ENCODE measurements around the gene SSBP4.

- TF ChIP-seq CTCF (IDR thresholded peaks at IDR 0.05) = no peak
- TF ChIP-seq ZFX (IDR thresholded peaks at IDR 0.05; ENCODE audit: borderline replicate concordance) = no peak
These were observed 6.6 kb downstream of the SSBP4 start for GRCh38 chr19:18425515-18426415.
